HG02642 (cell line): ENCODE data around the gene HEATR1.

Experiments used
- ATAC-seq: cut with Tn5 transposase; IDR thresholded peaks from one replicate; pipeline ENCODE4 v1.9.1; 2021; ENCODE audit warnings: mild to moderate bottlenecking; ENCODE audit not compliant: unreplicated experiment, poor library complexity

HEATR1 gene

GRCh38 chr1:236543065-236543669, 61.1 kb downstream of the HEATR1 start:
- ATAC-seq, result no peak

GRCh38 chr1:236541710-236542109, 62.6 kb downstream of the HEATR1 start:
- no peak for ATAC-seq

DNA sequence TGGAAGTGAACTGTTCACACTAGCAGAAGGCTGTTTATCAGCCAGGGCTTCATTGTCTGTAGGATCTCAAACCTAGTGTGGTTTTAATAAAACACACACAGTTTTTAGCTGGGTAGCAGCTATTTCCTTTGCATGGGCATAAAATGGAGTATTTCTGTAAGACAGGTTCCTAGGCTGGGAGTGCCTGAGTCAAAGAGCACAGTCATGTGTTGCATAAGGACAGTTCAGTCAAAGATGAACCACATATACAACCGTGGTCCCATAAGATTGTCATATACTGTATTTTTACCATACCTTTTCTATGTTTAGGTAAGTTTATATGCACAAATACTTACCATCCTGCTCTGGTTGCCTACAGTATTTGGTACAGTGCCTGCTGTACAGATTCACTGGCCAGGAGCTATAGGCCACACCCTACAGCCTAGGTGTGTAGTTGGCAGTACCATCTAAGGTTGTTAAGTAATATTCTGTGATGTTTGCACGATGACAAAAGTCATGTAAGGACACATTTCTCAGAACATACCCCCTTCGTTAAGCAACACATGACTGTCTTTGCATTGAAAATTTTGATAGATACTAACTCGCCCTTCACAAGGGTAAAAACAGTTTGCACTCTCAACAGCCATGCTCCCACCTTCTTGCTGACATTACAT, 63.4 kb downstream of the HEATR1 start:
- ATAC-seq, result no peak

GRCh38 chr1:236536540-236536939, 67.8 kb downstream of the HEATR1 start:
- no peak for ATAC-seq

DNA sequence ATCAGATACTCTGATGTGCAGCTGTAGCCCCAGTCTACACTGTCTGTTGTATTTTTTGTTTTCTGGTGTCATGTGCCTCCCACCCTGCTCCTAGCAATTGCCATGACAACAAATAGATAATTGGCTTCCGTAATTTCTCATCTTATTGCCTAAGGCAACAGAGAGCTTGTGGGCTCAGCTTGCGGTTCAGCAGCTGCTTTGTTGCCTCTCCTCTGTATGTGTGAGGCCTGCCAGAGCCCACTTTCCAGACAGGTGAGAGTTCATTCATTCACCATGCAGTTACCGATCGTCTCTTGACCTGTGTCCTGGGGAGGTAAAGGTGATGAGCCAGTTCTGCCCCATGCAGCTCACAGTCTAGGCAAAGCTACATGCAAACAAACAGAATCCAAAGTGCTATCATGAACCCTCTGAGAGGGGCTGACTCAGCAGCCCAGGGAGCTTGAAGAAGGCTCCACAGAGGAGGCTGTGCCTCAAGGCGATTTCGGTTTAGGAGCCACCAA, 68.6 kb downstream of the HEATR1 start:
- no peak for ATAC-seq

- ATAC-seq, result no peak
Measured at GRCh38 chr1:236535190-236535589, 69.1 kb downstream of the HEATR1 start.

- no peak for ATAC-seq
Measured at GRCh38 chr1:236534151-236534651, 70.1 kb downstream of the HEATR1 start.

DNA sequence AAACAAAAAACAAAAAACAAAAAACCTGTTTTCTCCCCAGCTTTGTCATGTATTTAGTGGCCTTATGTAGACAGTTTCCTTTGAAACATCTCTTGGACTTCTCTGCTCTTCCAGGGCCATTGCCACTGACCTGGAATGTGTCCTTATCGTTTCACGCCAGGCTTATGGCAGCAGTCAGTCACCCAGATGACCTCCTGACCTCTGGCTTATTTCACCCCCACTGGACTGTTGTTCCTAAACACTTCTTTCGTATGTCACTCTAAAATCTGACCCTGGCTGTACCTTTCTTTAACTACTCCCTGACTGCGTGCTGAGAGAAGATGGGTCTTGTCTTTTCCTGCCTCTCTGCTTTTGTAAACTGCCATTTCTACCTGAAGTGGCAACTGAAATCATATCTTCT, 71.5 kb downstream of the HEATR1 start:
- no peak for ATAC-seq

- no peak for ATAC-seq
Measured at GRCh38 chr1:236530959-236531358, 73.4 kb downstream of the HEATR1 start.

DNA sequence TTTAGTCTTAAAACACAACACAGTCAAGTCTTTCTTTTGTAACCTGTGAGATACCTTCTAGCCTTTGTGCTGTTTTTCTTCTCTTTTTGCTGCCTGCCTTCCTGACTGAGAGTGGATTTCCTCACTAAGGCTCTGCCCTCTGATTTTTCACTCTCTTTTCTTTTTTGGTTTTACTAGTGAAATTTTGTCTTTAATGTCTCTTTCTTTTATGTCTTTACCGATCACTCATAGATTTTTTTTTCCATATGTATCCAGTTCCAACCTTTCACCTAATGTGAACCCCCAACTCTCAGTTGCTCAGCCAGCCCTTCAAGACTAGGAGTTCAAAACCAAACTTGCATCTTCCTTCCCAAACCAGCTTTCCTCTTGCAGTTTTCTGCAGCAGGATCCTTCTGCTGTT, 74.0 kb downstream of the HEATR1 start:
- ATAC-seq, result no peak

DNA sequence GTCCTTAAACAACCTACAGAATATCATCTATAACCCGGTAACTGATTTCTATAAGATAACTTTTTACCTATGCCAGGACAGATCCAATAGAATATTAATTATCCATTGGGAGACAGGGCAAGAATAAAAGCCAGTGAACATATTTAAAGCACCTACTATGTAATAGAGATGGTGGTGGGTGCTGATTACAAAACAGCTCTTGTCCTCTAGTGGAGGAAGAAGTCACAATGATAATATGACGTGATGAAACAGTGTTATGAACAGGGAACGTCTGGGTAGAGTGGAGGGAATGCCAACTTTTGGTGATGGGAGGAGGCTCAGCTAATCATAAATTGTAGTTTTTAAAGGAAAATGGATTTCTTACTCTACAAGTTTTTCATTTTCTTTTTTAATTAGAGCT, 78.2 kb downstream of the HEATR1 start:
- no peak for ATAC-seq

GRCh38 chr1:236524895-236525184, 79.5 kb downstream of the HEATR1 start:
- ATAC-seq, result no peak

DNA sequence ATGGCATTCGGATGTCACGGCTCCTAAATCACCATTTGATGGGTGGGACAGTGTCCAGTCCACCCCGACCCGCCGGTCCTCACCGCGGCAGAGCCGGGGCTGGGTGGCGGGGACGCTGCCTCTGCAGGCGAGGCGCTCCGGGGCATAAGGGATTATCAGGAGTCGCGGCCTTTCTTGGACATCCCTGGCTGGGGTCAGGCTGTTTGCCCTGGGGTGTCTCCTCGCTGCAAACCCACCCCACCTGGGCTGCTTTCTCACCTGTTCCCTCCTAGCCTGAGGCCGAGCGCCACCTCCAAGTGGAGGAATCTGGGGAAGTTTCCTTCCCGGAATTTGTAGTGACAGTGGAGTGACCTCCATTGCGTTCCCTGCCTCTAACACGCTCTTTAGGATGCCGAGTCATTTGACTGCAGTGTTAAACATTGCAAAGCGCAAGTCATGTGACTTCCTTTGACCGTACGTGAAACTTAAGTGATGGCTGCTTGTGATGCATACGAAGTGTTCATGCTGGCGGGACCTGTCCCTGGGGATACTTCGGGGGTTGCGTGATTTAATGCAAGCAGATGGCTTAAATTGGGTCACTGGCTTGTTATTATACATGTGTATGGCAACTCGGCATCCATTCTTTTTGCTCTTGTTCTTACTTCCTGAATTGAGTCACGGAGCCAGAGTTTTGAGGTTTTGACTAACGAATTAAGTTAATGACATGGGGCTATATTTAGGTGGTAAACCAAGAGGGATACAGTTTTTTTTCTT, 80.0 kb downstream of the HEATR1 start:
- ATAC-seq, result peak; percentile 85

DNA sequence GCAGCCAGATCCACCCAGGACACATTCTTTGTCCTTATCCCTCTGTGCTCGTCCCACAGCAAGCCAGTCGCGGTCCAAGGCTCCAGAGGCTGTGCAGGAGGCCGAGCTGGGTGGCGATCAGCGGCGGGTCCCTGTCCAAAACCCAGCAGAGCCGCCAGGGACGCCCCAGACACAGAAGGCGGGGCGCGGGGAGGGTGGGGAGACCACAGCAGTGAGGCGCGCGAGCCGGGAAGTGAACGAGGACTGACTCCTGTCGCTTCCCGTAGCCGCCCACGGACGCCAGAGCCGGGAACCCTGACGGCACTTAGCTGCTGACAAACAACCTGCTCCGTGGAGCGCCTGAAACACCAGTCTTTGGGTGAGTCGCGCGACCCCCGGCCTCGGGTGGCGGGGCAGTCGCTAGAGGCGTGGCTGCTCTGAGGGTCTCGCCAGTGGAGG, 80.6 kb downstream of the HEATR1 start, which contains the start of gene LGALS8:
Gene LGALS8, plus strand, starts transcription at position 279 of the 438 bp plus-strand sequence. CDS start 2,089 bp downstream, outside the sequence.
- ATAC-seq, result peak; percentile 74

DNA sequence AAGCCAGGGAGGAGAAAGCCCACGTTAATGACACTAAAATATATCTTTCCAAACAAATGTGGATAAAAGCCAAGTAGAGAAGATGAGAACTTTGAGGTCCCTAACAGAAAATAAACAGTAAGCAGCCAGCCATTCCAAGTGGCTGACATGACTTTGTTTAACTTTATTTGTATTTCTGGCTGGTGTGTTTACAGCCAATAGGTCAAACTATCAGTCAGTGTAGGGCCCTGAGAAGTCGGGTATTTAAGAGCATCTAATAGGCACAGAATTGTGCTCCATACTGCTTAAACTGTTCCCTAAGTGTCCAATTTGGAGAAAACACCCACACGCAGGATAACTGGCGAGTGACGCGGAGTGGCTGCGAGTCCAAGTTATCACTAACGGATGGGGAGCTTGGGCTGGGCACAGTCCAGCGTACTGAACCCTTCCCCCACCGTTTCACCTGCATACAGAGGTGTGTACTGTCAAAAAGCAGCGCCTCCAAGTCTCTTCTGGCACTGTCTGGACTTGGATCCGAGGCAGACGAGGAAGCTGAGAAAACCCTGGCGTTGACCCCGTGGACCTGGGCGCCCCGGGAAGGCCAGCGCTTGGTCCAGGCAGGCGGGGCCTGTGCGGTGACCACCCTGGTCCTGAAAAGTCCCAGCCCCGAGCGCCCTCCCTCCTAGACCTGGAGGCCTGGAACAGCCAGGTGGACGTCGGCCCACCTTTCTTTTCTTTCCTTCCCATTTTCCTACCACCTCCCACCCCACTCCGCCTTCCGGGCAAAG, 81.2 kb downstream of the HEATR1 start:
- peak; percentile 11 for ATAC-seq

DNA sequence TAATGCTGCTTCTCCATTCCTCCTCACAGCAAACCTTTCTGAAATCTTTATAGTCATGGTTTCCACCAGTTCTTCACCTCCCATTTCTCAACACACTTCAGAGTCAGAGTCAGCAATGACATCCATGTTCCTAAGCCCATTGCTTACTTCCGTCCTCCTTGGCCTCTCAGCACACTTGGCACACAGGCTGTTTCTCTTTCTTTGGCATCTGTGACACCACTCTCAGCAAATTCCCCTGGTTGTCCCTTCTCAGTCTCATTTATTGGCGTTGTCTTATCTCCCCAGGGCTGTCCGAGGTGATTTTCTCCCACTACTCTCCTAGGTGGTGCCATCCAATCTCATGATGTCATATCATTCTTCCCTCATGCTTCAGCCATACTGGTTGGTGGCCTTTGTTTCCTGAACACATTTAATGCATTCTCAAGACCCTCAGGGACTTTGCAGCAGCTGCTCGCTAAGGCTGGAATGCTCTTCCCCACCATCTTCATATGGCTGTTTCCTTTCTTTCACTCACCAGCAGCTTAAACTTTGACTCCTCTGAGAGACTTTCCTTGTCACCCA, 83.8 kb downstream of the HEATR1 start:
- ATAC-seq, result no peak

DNA sequence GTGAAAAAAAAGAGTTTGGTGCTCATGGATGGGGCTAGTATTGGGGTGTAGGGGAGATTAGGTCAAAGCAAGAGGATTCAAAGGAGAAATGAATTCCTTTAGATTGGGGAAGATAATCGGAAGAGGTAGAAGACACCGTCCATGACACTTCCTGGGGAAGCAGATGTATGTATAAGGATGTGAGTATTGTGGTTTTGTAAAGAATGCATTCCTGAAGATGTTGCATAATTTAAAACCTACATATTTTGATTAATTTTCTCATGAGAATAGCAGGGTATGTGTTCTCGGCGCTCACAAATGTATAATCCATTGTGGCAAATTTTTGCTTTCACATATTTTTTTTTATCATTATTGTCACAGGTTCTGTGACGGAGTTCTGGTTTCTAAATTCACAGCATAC, 86.0 kb downstream of the HEATR1 start:
- no peak for ATAC-seq

DNA sequence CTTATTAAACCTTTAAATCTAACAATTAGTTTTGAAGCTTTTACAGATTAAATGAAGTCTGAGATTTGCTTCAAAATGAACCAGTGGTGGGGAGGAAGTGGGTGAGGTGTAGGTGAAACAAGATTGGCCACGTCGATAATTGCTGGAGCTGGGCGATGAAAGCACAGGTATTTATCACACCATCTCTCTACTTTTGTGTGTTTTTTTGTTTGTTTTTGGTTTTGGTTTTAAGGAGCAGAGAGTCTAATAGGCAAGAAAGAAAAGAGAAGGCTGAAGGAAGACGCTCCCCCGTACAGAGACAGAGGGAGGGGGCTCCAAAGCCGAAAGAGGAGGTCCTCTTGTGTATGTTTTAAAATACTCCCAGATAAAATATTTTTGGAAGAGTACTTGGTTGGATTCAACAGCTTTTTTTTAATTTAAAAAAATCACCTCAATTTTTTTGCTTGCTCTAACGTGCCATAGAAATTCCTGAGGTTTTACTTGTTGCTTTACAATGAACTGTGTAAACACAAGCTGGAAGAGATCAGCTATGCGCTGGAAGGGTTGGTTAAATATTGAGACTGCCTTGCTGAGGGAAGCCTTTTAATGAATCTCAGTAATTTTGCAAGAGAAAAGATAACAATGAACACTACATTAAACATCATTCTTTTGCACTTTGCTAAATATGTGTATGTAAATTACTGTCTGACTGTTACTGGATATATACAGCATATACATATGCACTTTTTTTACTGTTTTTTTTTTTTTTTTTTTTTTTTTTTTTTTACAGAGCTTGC, 87.2 kb downstream of the HEATR1 start:
- no peak for ATAC-seq

DNA sequence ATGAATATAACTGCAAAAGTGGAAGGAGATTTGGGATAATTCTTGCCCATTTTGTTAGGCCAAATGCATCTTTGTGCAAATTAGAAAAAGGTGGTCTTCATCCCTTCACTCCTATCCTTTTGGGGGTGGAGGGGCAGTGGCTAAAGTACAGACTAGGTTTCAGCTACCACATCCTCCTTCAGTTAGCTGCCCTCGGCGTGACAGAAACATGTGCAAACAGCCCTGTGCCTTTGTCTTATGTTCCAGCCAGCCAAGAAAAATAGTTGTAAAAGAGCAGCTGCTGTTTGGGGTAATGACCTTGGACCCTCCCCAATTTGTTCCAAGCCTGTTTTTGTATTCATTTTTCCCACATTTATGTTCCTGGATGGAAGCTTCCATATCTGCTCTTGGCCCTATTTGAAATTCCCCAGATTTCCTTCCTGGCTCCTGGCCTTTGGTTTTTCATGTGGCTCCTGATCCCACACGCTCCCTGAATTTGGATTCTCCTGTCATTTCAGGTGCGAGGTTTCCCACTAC, 88.8 kb downstream of the HEATR1 start:
- ATAC-seq, result no peak
